Head of caudate nucleus (tissue), 42 donors: Measurements from ENCODE around the gene ZDHHC16.

Experiments used
- DNase-seq, 42 donors: peaks; one replicate each; pipeline versions ENCODE4 v3.0.0 to v3.0.0-alpha.2; 2020 to 2021; ENCODE audit warnings: mixed read lengths in 7 of 42
- intact Hi-C: fragments of 100-400 bp; cut with DNase I; formaldehyde crosslinking; loops from one replicate; pipeline ENCODE4 v1.15.0; 2022

ZDHHC16 gene

DNA sequence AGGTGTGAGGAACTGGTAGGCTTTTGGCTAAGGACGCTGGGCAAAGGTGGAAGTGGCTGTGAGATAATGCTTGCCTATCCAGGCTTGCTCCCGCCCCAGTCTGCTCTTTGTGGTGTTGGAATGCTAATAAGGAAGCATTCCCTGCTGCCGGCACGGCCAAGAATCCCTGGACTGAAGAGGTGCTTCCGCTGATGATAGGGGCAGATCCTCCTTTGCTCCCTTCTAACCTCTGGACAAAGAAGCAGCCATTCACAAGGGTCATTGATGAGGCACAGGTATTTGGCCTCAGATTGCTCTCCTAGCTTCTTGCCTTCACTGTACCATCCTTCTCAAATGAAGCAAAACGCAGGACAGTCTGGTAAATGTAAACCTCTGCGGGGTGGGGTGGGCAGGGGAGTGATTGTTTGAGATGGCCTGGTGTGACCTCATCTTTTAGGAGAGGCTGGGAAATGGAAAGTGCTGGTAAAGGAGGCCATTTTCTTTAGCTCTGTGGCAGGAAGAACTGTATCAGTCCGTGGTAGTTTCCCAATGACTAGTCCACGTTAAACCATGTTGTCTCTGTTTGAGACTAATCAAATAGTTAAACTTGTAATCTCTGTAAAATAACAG is 18.3 kb upstream of the ZDHHC16 start:
- DNase-seq, result no peak
- intact Hi-C loops, result loop anchor here (2.0 kb wide), 1 partner anchor 17 kb away; no protein-coding TSS in a partner anchor

GRCh38 chr10:97428572-97428981 is 17.4 kb upstream of the ZDHHC16 start:
- DNase-seq, result no peak
- intact Hi-C loops, result no loop called here

- no peak for DNase-seq
- intact Hi-C loops, result no loop called here
These were observed 11.9 kb upstream of the ZDHHC16 start for GRCh38 chr10:97434055-97434454.

DNA sequence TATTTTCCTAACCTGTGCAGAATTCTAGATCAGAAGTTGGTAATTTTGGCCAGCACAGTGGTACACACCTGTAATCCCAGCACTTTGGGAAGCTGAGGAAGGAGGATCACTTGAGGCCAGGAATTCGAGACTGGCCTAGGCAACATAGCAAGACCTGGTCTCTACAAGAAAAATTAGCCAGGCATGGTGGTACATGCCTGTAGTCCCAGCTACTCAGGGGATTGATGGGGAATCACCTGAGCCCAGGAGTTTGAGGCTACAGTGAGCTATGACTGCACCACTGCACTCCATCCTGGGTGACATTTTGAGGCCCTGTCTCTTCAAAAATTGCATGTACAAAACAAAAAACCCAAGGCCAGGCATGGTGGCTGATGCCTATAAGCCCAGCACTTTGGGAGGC is 11.4 kb upstream of the ZDHHC16 start:
- intact Hi-C loops, result no loop called here

GRCh38 chr10:97435211-97435610 is 10.8 kb upstream of the ZDHHC16 start:
- intact Hi-C loops, result no loop called here
- no peak for DNase-seq

More for the DNA sequence above, 11.4 kb upstream of the ZDHHC16 start:
- DNase-seq, result no peak

DNA sequence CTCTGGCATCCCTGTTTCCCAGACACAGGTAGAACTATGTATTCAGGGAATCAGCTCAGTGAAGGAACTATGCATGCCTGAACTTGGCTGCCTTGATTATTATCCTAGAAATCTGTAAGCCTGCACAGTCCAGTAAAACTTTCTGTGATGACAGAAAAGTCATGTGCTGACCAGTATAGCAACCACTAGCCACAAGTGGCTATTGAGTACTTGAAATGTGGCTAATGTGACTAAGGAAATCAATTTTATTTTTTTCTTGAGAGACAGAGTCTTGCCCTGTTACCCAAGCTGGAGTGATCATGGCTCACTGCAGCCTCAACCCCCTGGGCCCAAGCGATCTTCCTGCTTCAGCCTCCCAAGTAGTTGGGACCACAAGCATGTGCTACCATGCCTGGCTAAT is 3.7 kb upstream of the ZDHHC16 start:
- intact Hi-C loops, result no loop called here
- no peak for DNase-seq

DNA sequence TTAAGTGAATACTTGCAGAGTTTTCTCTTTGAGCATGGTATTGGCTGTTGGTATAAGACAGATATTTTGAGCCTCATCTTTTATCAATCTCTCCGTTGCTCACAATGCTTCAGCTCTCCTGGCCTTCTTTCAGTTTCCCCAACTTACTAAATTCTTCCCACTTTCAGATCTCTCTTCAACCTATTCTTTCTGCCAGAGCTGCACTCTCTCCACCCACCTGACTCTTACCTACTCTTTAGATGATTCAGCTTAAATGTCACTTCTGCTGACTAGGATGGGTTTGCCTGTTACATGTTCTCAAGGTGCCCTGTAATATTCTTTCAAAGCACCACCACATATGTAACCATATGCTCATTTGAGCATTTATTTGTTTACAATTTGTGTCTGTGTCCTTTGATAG is 1.8 kb upstream of the ZDHHC16 start:
- intact Hi-C loops, result loop anchor here (2.0 kb wide), 1 partner anchor 17 kb away; the partner anchor contains the start of gene PGAM1

DNA sequence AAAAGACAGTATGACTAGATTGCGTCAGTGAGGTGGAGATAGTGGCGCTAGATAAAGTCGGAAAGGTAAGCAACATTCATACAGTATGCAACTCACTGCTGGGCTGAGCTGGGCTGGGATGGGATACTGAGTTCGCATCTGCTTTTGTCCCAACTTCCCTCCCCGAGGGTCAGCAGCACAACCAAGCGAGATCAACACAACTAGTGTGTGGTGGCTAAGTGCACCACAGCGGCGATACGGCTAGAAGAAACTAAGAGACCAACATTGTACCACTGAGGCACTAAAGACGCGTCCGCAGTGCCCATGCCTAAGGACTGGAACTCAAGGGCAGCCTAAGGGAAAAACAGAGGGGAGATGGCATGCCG is 636 bp upstream of the ZDHHC16 start:
- intact Hi-C loops, result loop anchor here (2.0 to 5.0 kb wide), 2 partner anchors 19 to 107 kb away; partner anchors contain the start of gene PGAM1
- peak in 1 of 42 donors; percentile 15 for DNase-seq

More for the DNA sequence above, 1.8 kb upstream of the ZDHHC16 start:
- peak in 1 of 42 donors; percentile 15 for DNase-seq

- no peak for DNase-seq
- intact Hi-C loops, result no loop called here
These were observed 4.9 kb downstream of the ZDHHC16 start for GRCh38 chr10:97450828-97451227.

DNA sequence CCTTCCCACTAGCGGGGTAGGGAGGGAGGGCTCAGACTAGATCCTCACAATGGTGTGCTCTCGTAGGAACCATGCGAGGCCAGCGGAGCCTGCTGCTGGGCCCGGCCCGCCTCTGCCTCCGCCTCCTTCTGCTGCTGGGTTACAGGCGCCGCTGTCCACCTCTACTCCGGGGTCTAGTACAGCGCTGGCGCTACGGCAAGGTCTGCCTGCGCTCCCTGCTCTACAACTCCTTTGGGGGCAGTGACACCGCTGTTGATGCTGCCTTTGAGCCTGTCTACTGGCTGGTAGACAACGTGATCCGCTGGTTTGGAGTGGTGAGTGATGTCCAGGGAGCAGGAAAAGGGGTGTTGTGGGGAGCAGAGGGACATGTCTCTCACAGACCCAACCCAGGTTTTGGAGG is 5.6 kb downstream of the ZDHHC16 start:
- intact Hi-C loops, result no loop called here
- DNase-seq, result no peak

DNA sequence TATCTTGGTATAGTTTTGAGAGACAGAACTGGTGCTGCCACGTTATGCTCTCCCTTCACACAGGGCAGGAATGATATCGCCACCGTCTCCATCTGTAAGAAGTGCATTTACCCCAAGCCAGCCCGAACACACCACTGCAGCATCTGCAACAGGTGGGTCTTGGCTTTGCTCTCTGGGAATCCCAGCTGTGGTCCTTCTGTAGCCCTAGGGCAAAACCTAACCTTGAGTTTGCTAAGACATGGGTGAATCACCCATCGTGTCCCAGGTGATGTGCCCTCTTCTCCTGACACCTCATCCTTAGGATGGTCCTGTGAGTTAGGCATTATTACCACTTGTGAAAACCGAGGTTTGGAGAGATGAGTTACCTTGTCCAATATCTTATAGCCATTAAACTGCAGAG is 6.4 kb downstream of the ZDHHC16 start:
- no peak for DNase-seq

DNA sequence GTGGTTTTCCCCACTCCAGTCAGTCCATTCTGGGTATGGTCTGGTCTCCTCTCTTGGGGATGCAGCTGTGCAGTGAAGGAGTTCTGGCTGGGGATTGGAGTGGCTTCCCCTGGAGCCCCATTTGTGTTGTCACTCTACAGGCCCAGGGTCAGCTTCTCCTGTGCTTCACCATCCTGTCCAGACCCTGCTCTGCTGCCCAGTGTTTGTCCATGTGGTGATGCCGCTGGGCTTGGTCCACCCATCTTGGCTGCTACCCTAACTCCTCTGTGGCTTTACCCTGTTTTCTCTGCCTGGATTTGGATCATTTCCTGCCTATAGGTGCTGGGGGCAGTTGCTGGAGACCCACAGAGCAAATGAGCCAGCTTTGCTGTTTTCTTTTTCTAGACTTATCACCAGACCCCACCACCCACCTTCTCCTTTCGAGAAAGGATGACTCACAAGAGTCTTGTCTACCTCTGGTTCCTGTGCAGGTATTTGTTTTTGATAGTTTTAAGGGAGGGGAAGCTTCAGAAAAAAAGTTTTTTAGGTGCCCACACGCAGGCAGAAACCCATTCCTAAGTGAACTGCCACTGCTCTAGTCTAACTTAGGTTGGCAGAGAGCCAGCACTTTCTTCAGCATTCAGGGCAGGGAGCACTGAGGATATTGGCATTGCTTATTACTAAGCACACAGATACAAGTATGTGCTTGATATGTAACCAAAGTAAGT is 8.5 kb downstream of the ZDHHC16 start:
- intact Hi-C loops, result no loop called here
- peak in 20 of 42 donors; percentile 22 to 77 (median 46) for DNase-seq

More for the DNA sequence above, 6.4 kb downstream of the ZDHHC16 start:
- intact Hi-C loops, result no loop called here

GRCh38 chr10:97456034-97456685 is 10.2 kb downstream of the ZDHHC16 start:
- no peak for DNase-seq
- intact Hi-C loops, result no loop called here

DNA sequence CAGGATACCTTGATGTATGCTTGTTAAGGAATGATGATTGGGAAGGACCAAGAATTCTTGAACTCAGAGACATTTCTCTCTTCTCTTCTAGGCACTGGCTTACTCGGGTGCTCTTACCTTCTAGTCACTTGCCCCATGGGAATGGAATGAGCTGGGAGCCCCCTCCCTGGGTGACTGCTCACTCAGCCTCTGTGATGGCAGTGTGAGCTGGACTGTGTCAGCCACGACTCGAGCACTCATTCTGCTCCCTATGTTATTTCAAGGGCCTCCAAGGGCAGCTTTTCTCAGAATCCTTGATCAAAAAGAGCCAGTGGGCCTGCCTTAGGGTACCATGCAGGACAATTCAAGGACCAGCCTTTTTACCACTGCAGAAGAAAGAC is 10.7 kb downstream of the ZDHHC16 start:
- no peak for DNase-seq
- intact Hi-C loops, result no loop called here

DNA sequence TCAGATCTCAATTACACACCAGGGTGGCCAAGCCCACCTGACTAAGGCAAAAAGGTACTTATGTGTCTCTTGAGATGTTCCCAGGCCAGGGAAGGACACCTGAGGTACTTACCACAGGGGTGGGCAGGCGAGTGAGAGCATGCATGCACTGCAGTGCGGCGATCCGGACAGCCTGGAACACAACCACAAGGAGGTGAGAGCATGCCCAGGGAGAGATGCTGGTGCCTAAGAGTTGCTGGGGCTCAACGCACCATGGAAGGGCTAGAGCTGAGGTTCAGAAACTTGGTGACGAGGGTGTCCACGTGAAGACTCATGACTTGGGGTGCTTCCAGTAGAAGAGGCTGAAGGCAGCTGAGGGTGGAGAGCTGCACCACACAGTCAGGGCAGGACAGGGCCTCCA is 13.1 kb downstream of the ZDHHC16 start:
- no peak for DNase-seq
- intact Hi-C loops, result no loop called here

GRCh38 chr10:97459933-97460332 is 14.0 kb downstream of the ZDHHC16 start:
- intact Hi-C loops, result loop anchor here (5.0 kb wide), 1 partner anchor 92 kb away; no protein-coding TSS in a partner anchor
- DNase-seq, result no peak

DNA sequence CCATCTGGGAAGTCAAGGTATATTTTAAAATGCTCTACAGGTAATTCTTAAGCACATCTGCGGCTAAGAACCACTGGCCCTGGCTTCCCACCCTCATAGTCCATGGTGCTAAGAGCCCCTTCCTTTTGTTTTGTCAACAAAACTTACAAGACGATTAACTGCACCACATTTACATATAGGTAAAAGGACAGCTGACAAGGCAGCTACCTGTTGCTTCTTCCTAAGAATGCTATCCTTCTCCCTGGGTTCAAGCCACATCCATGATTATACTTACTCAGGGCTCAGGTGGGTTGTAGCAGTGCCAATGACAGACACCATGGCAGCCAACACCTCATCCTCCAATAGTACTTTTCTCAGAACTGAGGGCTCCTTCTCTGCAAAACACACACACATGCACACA is 16.3 kb downstream of the ZDHHC16 start:
- intact Hi-C loops, result loop anchor here (5.0 kb wide), 1 partner anchor 90 kb away; no protein-coding TSS in a partner anchor

GRCh38 chr10:97463363-97464132 is 17.6 kb downstream of the ZDHHC16 start:
- DNase-seq, result peak in 33 of 42 donors; percentile 13 to 82 (median 51)
- intact Hi-C loops, result loop anchor here (5.0 kb wide), 1 partner anchor 89 kb away; no protein-coding TSS in a partner anchor

More for the DNA sequence above, 16.3 kb downstream of the ZDHHC16 start:
- DNase-seq, result no peak

- intact Hi-C loops, result loop anchor here (5.0 kb wide), 1 partner anchor 88 kb away; no protein-coding TSS in a partner anchor
- DNase-seq, result no peak
These were observed 18.3 kb downstream of the ZDHHC16 start for GRCh38 chr10:97464226-97464625.
